ENCODE results near the gene ZNF778.
"Not testable (repeated sequence)": the region's sequence is repeated elsewhere in the genome, so short reads cannot be mapped to it uniquely, and the experiment has no call there.

The ZNF778 gene

GRCh38 chr16:89267746-89268145, 50.2 kb downstream of the ZNF778 start:
- peaks cover 4 to 68% of the 10 kb centered on the region in 2 experiments; a peak in 2 of 3 replicates for H3K36me3 ChIP-seq (ENCODE audit: control insufficient read depth in 2 of 2, insufficient read depth in 1 of 2, low read length in 2 of 2)
- POLR2A ChIA-PET; H3K27ac ChIP-seq (ENCODE audit: extremely low read depth, low read depth, low read length); H3K4me3 ChIP-seq (ENCODE audit: low read depth, low read length); H3K4me1 ChIP-seq (ENCODE audit: control insufficient read depth, insufficient read depth, low read length); H3K9me3 ChIP-seq (ENCODE audit: control insufficient read depth, insufficient read depth, low read depth, low read length); CTCF ChIA-PET: not testable (repeated sequence)

GRCh38 chr16:89268585-89268984, 51.1 kb downstream of the ZNF778 start:
- Histone ChIP-seq H3K27ac (ENCODE audit: extremely low read depth, low read depth, low read length) (no peak overlapping the region), H3K4me3 (ENCODE audit: low read depth, low read length) (no peak overlapping the region), H3K36me3 (ENCODE audit: control insufficient read depth in 2 of 2, insufficient read depth in 1 of 2, low read length in 2 of 2) (peaks cover 4 to 76% of the 10 kb centered on the region in 2 experiments; a peak in 2 of 3 replicates), H3K4me1 (ENCODE audit: control insufficient read depth, insufficient read depth, low read length) (no peaks in the 10 kb centered on the region), H3K9me3 (ENCODE audit: control insufficient read depth, insufficient read depth, low read depth, low read length) (no peaks in the 10 kb centered on the region)
- CTCF ChIA-PET = interaction anchor here (0.6 kb wide), 1 partner anchor 57 kb away, joined by 6 read pairs; no protein-coding TSS in a partner anchor
- POLR2A ChIA-PET = no interaction called here
- TF ChIP-seq ZNF701 (tag by site-specific recombination; IDR thresholded peaks at IDR 0.05) (no peak), ZNF639 (tag by site-specific recombination; IDR thresholded peaks at IDR 0.05) (no peak), EGR2 (tag by site-specific recombination; IDR thresholded peaks at IDR 0.05; ENCODE audit: low read depth) (no peak), ZNF571 (tag by site-specific recombination; IDR thresholded peaks at IDR 0.05) (no peak), GLI4 (tag by site-specific recombination; IDR thresholded peaks at IDR 0.05) (no peak), ZNF394 (tag by site-specific recombination; IDR thresholded peaks at IDR 0.05; ENCODE audit: borderline replicate concordance) (no peak), ZNF202 (tag by site-specific recombination; IDR thresholded peaks at IDR 0.05; ENCODE audit: borderline replicate concordance) (no peak), ZNF529 (tag by site-specific recombination; IDR thresholded peaks at IDR 0.05; ENCODE audit: insufficient replicate concordance) (no peak), ZBTB26 (tag by site-specific recombination; optimal IDR thresholded peaks at IDR 0.05) (no peak), ZBTB10 (tag by site-specific recombination; IDR thresholded peaks at IDR 0.05) (no peak), ZBTB6 (tag by site-specific recombination; IDR thresholded peaks at IDR 0.05) (no peak), ZNF121 (tag by site-specific recombination; IDR thresholded peaks at IDR 0.05) (no peak), IKZF3 (tag by site-specific recombination; IDR thresholded peaks at IDR 0.05) (no peak), ZNF138 (tag by site-specific recombination; IDR thresholded peaks at IDR 0.05; ENCODE audit: borderline replicate concordance) (no peak), ZNF404 (tag by site-specific recombination; IDR thresholded peaks at IDR 0.05) (no peak), SETDB1 (IDR thresholded peaks at IDR 0.05; ENCODE audit: insufficient read length, low read length) (no peak), ZNF416 (tag by site-specific recombination; IDR thresholded peaks at IDR 0.05) (no peak), ZNF175 (tag by site-specific recombination; IDR thresholded peaks at IDR 0.05) (no peak), ZFP3 (tag by site-specific recombination; IDR thresholded peaks at IDR 0.05; ENCODE audit: low read depth) (no peak)
